ENCODE measurements around the gene PRKAG2.

PRKAG2 gene

DNA sequence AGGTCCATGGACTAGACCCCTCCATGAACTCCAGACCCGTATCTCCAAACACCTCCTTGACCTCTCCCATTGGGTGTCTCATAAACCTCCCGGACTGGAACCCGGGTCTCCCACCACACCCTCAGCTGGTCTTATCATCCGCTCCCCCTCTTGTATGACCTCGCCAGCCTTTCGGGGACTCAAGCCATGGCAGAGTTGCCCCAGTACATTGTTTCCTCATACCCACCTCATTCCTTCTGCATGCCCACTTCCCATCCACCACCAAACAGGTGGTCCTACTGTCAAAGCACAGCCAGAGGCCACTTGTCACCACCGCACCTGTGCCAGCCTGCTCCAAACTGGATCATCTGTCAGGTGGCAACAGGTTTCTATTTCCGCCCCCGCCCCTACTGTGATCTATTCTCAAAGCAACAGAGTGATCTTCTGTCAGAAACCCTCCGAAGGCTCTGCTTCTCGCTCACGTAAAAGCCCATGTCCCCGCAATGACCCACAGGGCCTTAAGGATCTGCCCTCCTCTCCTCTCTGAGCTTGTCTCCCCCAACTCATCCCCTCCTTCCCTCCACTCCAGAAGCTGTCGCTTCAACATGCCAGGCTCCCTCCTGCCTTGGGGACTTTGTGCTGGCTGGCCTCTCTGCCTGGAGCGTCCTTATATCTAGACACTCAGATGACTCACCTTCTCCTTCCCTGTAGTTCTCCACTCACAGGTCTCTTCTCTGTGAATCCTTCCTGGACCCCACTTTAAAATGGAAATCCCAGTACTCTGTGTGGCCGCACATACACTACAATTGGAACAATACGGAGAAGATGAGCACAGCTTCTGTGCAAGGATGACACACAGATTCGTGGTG is 22.8 kb upstream of the PRKAG2 start:
- Histone ChIP-seq H4K20me1 (ENCODE audit: insufficient read depth) (no peaks in the 10 kb centered on the region), H2AFZ (ENCODE audit: low read depth) (no peak overlapping the region), H3K4me3 (IDR thresholded peaks at IDR 0.05; ENCODE audit: insufficient read depth, low read depth, low read length) (no peak overlapping the region), H3K79me2 (ENCODE audit: insufficient read depth, low read depth) (no peaks in the 10 kb centered on the region), H3K4me2 (no peak overlapping the region), H3K9ac (no peak overlapping the region), H3K27me3 (ENCODE audit: insufficient read depth, low read depth) (no peaks in the 10 kb centered on the region), H3K27ac (no peak overlapping the region), H3K4me1 (ENCODE audit: low read depth, poor library complexity, severe bottlenecking) (no peaks in the 10 kb centered on the region), H3K36me3 (ENCODE audit: insufficient read depth) (no peaks in the 10 kb centered on the region)
- TF ChIP-seq, protein P1, sequence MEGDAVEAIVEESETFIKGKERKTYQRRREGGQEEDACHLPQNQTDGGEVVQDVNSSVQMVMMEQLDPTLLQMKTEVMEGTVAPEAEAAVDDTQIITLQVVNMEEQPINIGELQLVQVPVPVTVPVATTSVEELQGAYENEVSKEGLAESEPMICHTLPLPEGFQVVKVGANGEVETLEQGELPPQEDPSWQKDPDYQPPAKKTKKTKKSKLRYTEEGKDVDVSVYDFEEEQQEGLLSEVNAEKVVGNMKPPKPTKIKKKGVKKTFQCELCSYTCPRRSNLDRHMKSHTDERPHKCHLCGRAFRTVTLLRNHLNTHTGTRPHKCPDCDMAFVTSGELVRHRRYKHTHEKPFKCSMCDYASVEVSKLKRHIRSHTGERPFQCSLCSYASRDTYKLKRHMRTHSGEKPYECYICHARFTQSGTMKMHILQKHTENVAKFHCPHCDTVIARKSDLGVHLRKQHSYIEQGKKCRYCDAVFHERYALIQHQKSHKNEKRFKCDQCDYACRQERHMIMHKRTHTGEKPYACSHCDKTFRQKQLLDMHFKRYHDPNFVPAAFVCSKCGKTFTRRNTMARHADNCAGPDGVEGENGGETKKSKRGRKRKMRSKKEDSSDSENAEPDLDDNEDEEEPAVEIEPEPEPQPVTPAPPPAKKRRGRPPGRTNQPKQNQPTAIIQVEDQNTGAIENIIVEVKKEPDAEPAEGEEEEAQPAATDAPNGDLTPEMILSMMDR (conservative IDR thresholded peaks at IDR 0.05; ENCODE audit: low read depth, low read length) = no peak

DNA sequence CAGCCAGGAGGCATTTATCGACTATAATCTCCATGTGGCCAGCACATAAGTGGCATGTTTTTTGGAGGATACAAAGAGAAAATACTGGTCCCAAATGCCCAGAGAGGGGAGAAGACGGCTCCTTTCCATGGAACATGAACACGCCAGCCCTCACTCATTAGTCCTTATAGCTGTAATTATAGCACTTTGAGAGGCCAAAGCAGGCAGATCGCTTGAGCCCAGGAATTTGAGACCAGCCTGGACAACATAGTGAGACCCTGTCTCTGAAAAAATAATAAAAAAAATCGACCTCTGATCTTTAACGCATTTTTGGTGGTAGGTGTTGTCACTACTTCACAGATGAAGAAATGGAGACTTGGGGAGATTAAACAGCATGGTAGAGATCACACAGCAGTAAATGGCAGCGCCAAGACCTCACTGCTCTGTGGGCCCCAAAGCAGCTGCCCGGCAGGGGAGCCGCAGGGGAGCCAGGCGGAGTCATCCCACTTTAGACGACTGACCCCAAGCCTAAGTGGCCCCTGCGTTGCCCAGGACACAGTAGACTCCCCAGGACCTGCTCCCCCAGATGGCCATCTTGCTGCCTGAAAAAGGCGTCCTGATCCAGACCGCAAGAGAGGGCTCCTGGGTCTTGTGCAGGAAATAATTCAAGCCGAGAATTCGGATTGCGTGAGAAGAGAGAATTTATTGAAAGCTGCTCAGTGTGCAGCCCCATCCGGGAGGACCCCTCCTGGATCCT is 21.2 kb upstream of the PRKAG2 start:
- H3K4me3 ChIP-seq (IDR thresholded peaks at IDR 0.05; ENCODE audit: insufficient read depth, low read depth, low read length) = no peak overlapping the region
- TF ChIP-seq, protein P1 (conservative IDR thresholded peaks at IDR 0.05; ENCODE audit: low read depth, low read length) = no peak
- no peaks in the 10 kb centered on the region for H4K20me1 ChIP-seq (ENCODE audit: insufficient read depth)
- H3K36me3 ChIP-seq (ENCODE audit: insufficient read depth) = no peaks in the 10 kb centered on the region
- no peak overlapping the region for H3K4me2 ChIP-seq
- no peak overlapping the region for H3K9ac ChIP-seq
- H3K79me2 ChIP-seq (ENCODE audit: insufficient read depth, low read depth) = no peaks in the 10 kb centered on the region
- H3K27me3 ChIP-seq (ENCODE audit: insufficient read depth, low read depth) = no peaks in the 10 kb centered on the region
- H3K27ac ChIP-seq = no peak overlapping the region
- H2AFZ ChIP-seq (ENCODE audit: low read depth) = no peak overlapping the region
- H3K4me1 ChIP-seq (ENCODE audit: low read depth, poor library complexity, severe bottlenecking) = no peaks in the 10 kb centered on the region

DNA sequence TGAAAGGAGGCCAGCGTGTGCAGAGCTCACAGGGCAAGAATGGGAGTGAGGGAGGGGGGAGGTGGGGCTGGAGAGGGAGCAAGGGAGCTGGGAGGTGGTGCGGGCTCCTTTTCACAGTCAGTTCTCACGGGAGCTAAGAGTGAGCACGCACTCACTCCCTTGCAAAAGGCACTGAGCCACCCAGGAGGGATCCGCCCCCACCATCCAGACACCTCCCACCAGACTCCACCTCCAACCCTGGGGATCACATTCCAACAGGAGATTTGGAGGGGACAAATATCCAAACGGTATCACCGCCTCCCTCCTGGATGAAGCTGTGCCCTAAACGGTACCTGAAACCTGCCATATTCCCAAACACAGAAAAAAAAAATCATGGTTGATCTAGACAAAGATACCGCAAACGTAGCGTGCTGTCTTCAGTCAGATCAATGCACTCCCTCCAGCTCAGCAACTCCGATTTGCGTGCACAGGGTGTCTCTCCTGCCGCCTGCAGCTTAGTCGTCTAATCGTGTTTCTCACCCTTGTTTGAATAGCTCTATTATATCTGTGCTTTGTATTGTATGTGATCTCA is 20.3 kb upstream of the PRKAG2 start:
- TF ChIP-seq, protein P1 (conservative IDR thresholded peaks at IDR 0.05; ENCODE audit: low read depth, low read length) = no peak
- H3K36me3 ChIP-seq (ENCODE audit: insufficient read depth) = no peaks in the 10 kb centered on the region
- H3K4me3 ChIP-seq (IDR thresholded peaks at IDR 0.05; ENCODE audit: insufficient read depth, low read depth, low read length) = no peak overlapping the region
- no peaks in the 10 kb centered on the region for H3K27me3 ChIP-seq (ENCODE audit: insufficient read depth, low read depth)
- no peaks in the 10 kb centered on the region for H4K20me1 ChIP-seq (ENCODE audit: insufficient read depth)
- H3K79me2 ChIP-seq (ENCODE audit: insufficient read depth, low read depth) = no peaks in the 10 kb centered on the region
- H3K9ac ChIP-seq = no peak overlapping the region
- H3K27ac ChIP-seq = no peak overlapping the region
- H3K4me1 ChIP-seq (ENCODE audit: low read depth, poor library complexity, severe bottlenecking) = no peaks in the 10 kb centered on the region
- no peak overlapping the region for H2AFZ ChIP-seq (ENCODE audit: low read depth)
- no peak overlapping the region for H3K4me2 ChIP-seq

DNA sequence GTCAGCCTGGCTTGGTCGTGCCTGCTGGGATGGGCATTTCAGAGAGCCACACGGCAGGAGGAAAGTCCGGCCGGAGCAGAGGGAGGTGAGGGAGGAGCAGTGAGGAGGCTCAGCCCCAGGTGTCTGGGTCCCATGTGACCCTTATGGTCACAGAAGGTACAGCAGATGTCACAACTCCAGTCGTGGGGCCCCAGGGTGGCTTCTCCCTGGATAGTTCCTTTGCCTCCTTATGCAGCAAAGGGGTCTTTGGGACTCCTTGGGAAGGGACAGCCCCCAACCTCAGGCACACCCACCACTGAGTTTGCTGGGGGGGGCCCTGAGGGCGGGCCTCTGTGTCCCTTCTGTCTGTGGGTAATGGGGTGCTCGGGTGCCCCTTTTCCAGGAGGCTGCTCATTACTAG is 19.6 kb upstream of the PRKAG2 start:
- H3K9ac ChIP-seq = no peak overlapping the region
- H3K27ac ChIP-seq = no peak overlapping the region
- H2AFZ ChIP-seq (ENCODE audit: low read depth) = no peak overlapping the region
- TF ChIP-seq, protein P1 (conservative IDR thresholded peaks at IDR 0.05; ENCODE audit: low read depth, low read length) = no peak
- H3K79me2 ChIP-seq (ENCODE audit: insufficient read depth, low read depth) = no peaks in the 10 kb centered on the region
- no peak overlapping the region for H3K4me2 ChIP-seq
- H3K36me3 ChIP-seq (ENCODE audit: insufficient read depth) = no peaks in the 10 kb centered on the region
- no peaks in the 10 kb centered on the region for H4K20me1 ChIP-seq (ENCODE audit: insufficient read depth)
- H3K4me1 ChIP-seq (ENCODE audit: low read depth, poor library complexity, severe bottlenecking) = no peaks in the 10 kb centered on the region
- H3K27me3 ChIP-seq (ENCODE audit: insufficient read depth, low read depth) = no peaks in the 10 kb centered on the region
- H3K4me3 ChIP-seq (IDR thresholded peaks at IDR 0.05; ENCODE audit: insufficient read depth, low read depth, low read length) = no peak overlapping the region
